Activated CD8-positive, alpha-beta memory T cell treated with anti-CD3 and anti-CD28 coated beads, Interleukin-2, amount 50 U/mL, for 1 hour (primary cell): ENCODE results near the gene FMR1.

Experiments
- DNase-seq: peaks from one replicate; pipeline ENCODE4 v3.0.0-alpha.2; 2020; ENCODE audit errors: extremely low read depth

The FMR1 gene

GRCh38 chrX:147916375-147916968, 4.8 kb downstream of the FMR1 start:
- DNase-seq: no peak

GRCh38 chrX:147917700-147918695, 6.3 kb downstream of the FMR1 start:
- DNase-seq: no peak

GRCh38 chrX:147920161-147920666, 8.5 kb downstream of the FMR1 start:
- no peak for DNase-seq

GRCh38 chrX:147923605-147924004, 11.9 kb downstream of the FMR1 start:
- no peak for DNase-seq

GRCh38 chrX:147927256-147927655, 15.5 kb downstream of the FMR1 start:
- no peak for DNase-seq

- DNase-seq: no peak
Observed at GRCh38 chrX:147933815-147934214, 22.1 kb downstream of the FMR1 start.

GRCh38 chrX:147935156-147935758, 23.5 kb downstream of the FMR1 start:
- no peak for DNase-seq

GRCh38 chrX:147945286-147945685, 33.6 kb downstream of the FMR1 start:
- DNase-seq: no peak

- no peak for DNase-seq
Observed at GRCh38 chrX:147948531-147948930, 36.8 kb downstream of the FMR1 start.

GRCh38 chrX:147950352-147950751, 38.6 kb downstream of the FMR1 start:
- no peak for DNase-seq

- DNase-seq: no peak
Observed at GRCh38 chrX:147953976-147954375, 42.3 kb downstream of the FMR1 start.

- no peak for DNase-seq
Observed at GRCh38 chrX:147957291-147957690, 45.6 kb downstream of the FMR1 start.

- DNase-seq: no peak
Observed at GRCh38 chrX:147958291-147958690, 46.6 kb downstream of the FMR1 start.

- DNase-seq: no peak
Observed at GRCh38 chrX:147960722-147961121, 49.0 kb downstream of the FMR1 start.

GRCh38 chrX:147962476-147962875, 50.8 kb downstream of the FMR1 start:
- no peak for DNase-seq

GRCh38 chrX:147978931-147979330, 67.2 kb downstream of the FMR1 start:
- DNase-seq: no peak

- DNase-seq: no peak
Observed at GRCh38 chrX:147981038-147981752, 69.5 kb downstream of the FMR1 start, which contains the start of gene FMR1NB. TSS of gene FMR1NB (plus strand) at chrX:147981337. CDS start at chrX:147981403, 66 bp downstream.
